ENCODE results near the gene RPS14.
A peak's percentile ranks its signal among the peaks of the same experiment; 100 is the strongest.

Gene RPS14

DNA sequence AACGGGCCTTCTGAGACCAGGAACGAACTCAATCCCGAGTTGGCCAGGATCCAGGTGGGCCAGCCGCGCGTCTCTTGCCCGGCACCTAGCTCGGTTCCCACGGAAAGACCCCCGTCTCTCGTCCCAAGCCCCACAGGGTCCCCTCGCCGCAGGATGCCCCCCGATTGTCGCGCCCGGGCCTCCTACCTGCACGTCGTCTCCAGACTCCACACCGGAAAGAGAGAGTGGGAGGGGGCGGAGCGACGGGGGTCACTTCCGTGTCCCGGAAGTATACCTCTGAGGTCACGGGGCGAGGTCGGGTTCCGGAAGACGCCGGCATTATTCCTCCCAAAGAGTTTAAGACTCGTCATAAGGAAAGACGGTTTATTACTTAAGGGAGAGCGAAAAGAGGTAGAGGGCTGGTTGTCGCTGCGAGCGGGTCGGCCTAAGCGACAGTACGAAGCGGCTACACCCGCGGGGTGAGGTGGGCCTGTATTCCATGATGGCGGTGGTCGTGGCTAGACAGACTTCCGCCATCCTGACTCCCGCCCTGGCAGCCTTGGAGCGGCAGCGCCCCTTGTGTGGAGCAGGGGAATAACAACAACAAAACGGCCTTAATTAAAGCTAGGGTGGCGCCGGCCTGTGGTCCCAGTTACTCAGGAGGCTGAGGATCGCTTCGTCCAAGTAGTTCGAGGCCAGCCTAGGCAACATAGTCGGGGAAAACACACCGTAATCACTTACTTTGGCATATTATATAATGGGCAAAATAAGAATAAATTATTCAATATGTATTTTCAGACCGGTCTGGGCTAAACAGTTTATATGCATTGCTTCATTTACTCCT, at the start of gene RPS14:
TSS of gene RPS14 (minus strand) at position 223 of the 823 bp plus-strand sequence. CDS start 2,006 bp downstream, outside the sequence.
- DNase-seq (ENCODE audit: low read depth in 2 of 2, low spot score in 1 of 2): peak; percentile 84 to 90

DNA sequence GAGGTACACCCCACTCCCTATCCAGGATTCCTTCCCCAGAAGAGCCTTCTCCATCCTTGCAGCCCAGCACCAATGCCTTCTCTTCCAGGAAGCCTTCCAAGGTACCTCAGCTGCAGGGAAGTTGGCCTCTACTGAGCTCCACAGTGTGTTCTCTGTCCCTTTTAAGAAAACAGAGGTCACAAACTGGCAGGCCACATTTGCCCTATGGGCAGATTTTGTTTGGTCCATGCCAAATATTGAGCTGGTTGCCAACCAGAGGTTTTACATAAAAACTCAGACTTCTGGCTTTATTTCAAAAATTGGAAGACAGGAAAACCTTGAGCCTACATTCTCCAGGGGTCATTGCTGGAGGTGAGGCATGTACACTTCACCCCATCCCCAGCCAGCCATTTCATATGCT, 49.4 kb upstream of the RPS14 start:
- DNase-seq (ENCODE audit: low read depth in 2 of 2, low spot score in 1 of 2): no peak

DNA sequence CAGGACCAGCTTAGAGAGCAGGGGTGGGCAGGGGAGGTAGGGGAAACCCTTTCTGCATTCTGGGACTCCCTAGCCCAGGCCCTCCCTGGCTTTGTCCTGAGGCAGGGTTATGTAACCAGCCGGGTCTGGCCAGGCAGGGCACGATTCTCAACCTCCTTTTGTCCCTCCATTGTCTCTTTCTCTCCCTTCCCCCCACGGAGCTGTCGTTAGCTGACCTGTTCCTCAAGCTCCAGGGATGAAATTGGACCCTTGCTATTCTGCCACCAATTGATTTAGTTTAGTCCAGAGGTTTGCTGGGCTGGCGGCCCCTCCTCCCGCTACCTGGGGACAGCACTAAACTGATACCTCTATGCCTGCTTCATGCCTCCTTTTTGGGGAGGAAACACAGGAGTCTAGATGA, 49.0 kb upstream of the RPS14 start:
- no peak for DNase-seq (ENCODE audit: low read depth in 2 of 2, low spot score in 1 of 2)

DNA sequence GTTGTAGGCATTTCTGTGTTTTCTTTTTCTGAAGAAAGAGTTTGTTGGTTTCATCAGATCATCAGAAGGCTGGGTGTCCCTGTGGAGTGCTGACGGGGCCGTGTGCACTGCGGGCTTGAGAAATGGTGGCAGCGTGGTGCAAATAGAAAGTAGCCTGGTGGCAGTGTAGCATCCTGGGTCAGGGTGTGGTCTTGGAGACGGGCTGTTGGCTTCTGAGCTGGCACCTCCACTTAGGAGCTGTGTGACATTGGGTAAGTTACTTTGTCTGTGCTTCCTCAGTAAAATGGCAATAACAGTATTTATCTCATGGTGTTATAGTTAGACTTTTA, 48.4 kb upstream of the RPS14 start:
- no peak for DNase-seq (ENCODE audit: low read depth in 2 of 2, low spot score in 1 of 2)

DNA sequence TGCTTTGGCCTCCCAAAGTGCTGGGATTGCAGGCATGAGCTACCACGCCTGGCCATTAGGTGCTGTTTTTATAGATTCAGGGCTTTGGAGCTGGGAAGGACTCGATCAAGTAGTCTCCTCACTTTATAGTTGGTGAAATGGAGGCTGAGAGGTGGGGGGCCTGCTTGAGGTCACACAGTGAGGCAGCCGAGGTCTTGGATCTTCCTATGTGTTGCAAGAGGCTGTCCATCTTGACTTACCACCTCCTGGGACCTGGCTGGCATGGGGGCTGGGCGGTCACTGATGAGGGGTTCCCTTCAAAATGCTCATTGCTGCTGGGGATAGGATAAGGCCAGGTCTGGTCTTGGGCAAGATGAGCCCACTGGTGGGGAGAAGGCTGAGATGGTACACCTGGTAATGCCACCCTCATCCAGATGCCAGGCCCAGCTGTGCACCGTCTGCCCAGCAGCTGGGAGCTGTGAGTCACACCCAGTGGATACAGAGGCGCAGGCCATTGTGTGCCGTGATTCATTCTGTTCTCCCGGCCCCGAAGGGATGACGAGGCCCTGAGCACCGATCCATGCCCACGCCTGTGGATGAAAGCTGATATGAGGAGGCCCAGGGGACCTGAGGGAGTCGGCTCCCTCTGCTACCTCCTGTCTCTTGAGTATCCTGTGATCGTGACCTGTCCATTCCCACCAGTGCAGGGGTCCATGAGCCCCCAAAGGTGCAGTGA, 47.9 kb upstream of the RPS14 start:
- DNase-seq (ENCODE audit: low read depth in 2 of 2, low spot score in 1 of 2): no peak

DNA sequence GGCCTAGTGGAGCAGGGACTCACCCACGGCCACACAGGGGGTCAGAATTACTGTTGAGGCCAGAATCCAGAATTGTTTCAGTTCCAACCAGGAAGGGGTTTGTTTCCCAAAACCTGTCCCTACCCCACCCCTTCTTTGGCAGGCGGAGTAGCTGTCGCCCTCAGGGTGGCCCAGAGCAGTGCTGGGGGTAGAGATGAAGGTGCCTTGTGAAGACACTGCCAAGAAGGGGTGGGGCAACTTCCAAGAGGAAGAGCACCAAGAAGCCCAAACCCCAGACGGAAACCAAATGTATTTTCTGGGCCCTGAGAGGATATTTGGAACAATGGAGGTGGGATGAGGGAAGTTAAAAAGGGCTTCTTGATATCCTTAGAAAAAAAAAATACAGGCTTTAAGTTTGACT, 47.0 kb upstream of the RPS14 start:
- DNase-seq (ENCODE audit: low read depth in 2 of 2, low spot score in 1 of 2): no peak

DNA sequence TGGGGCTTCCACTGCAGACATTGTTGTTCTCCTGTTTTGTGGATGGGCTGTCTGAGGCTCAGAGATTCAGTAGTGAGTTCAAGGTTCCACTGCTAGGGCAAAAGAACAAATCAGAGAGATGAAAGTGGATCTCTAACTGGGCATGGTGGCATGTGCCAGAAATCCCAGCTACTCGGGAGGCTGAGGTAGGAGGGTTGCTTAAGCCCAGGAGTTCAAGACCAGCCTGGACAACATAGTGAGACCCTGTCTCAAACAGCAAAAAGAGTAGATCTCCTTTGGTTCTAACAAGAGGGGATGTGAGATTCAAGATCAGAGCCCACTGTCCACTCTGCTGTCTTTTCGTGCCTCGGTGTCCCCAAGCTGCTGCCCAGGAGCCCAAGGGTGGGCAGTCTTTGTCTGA, 46.6 kb upstream of the RPS14 start:
- DNase-seq (ENCODE audit: low read depth in 2 of 2, low spot score in 1 of 2): no peak

DNA sequence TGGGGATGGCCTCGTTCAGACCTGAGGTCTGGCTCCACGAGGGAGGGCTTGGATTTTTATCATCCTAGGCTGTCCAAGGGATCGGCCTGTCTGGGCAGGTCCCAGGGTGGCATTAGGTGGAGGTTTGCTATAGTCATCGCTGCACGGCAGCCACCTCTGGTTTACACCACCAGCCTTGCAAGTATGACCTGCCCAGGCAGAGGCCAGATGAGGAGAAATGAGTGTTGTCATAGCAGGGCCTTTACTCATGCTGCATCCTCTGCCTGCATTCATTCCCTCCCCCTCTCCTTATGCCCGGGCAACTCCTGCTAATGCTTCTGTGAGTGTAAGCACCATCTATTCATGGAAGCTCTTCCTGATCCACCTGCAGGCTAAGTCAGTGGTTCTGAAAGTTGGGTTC, 43.1 kb upstream of the RPS14 start:
- no peak for DNase-seq (ENCODE audit: low read depth in 2 of 2, low spot score in 1 of 2)

DNA sequence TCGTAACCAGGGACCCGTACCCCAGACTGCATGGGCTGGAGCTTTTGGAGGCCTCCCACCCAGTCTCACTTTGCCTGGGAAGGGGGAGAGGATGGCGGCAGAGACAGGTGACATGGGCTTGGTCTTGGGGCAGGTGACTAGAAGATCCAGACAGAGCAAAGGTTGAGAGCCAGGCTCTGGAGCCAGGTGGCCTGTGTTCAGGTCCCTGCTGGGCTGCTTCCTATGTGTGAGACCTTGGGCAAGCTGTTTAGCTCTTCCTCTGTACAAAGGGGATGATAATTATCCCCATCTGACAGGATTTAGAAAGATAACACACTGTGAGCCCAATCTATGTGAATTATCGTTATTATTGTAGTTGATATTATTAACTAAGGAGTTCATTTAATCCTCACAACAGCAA, 42.3 kb upstream of the RPS14 start:
- DNase-seq (ENCODE audit: low read depth in 2 of 2, low spot score in 1 of 2): no peak

DNA sequence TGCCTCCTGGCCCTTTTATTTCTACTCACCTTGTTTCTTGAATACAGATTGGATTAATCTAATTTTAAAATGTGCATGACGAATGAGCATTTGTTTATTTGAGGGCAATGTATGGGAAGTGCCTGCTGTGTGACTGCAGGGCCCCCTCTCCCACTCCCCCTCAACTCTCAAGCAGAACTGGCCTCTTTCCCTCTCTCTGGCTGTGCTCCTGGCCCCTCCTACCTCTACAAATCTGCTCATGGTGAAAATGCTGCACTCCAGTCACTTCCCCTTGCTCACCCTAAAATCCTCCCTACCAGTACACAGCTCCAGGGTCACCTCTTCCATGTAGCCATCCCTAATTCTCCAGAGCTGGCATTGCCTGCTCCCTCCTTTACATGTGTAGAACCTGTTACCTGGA, 41.2 kb upstream of the RPS14 start:
- no peak for DNase-seq (ENCODE audit: low read depth in 2 of 2, low spot score in 1 of 2)

DNA sequence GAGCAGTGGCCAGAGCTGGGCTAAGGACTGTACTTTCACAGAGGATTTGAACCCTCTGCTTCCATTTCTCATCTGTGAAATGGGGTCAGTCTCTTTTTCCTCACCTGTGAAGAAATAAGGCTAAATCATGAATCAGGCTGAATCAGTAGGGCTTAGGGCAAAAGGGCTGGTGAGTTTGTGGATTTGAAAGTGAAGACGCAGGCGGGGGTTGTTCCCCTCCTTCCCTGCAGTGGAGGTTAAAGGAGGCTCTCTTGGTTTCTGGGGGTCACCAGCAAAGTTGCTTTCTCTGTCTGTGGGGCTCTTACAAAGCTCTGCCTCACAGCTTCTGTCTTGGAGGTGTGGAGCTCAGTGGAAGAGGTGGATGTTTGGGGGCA, 40.7 kb upstream of the RPS14 start:
- DNase-seq (ENCODE audit: low read depth in 2 of 2, low spot score in 1 of 2): no peak

DNA sequence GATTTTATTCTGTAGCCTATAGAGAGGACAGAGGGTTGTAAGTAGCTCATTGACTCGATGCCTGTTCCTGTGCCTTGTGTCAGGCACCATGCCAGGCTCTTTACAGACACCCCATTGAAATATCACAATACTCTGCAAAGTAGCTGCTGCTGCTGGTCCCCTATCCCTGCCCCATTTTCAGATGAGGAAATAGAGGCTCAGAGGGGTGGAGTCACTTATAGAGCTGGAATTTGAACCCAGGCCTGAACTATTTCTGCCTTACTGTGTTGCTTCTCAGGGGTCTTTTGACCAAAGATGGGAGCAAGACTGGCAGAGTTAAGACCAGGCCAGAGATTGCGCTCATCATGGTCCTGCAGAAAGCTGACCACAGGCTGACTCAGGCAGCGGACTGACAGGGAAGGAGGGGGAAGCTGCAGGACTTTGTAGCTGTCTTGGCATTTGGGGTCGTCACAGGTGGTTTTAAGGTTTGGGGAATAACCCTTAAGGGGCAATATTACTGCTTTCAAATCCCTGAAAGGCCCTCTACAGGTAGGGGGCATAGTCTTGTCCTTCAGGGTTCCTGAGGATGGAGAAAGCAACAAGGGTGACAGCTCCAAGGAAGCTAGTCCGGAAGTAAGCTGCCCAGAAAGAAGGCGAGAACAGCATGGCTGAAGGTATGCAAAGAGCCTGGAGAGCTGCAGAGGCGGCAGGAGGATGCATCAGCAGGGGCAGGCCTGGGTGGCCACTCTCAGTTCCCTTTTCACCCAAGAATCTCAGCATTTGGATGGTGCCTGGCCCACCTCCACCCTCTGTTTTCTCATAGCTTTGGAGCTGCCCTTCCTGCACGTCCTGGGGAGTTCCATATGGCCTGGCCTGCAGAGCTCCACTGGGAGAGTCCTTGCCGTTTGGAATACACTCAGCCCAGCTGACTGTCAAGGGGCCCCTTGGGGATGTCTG, 40.1 kb upstream of the RPS14 start:
- no peak for DNase-seq (ENCODE audit: low read depth in 2 of 2, low spot score in 1 of 2)

DNA sequence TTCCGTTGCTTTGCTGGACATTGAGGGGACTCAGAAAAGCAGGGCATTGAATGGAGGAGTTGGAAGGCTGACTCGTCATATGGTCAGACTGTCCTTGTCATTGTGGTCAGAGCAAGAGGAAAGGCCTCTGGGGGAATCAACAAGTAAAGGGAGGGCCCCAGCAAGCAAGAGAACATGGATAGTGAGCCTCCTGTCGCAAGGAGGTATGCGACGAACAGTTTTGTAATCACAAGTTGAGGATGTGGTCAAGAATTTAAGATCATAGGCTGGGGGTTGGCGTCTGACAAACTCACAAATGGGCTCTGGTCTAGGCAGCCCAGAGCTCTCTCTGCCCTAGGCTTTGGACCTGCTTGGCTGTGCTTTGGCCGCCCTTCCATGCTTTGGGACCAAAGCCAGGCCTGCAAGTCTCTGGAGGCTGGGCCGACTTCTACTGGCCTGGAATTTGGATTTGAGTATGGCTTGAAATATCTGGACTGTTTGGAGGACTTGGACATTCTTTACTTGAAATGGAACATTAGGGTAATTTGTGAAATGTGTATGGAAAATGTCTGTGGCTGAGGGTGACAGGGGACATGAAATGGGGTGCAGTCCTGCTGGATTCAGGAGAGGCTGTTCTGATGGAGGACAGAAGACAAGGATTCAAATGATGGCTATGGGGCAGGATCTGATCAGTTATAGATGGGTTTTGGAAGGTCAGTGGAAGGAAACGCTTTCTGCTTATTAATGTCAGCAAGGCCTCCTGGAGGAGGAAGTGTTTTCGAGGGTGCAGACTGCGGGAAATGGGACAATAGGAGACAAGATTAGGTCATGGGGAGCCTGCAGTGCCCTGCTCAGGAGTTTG, 39.2 kb upstream of the RPS14 start:
- no peak for DNase-seq (ENCODE audit: low read depth in 2 of 2, low spot score in 1 of 2)

DNA sequence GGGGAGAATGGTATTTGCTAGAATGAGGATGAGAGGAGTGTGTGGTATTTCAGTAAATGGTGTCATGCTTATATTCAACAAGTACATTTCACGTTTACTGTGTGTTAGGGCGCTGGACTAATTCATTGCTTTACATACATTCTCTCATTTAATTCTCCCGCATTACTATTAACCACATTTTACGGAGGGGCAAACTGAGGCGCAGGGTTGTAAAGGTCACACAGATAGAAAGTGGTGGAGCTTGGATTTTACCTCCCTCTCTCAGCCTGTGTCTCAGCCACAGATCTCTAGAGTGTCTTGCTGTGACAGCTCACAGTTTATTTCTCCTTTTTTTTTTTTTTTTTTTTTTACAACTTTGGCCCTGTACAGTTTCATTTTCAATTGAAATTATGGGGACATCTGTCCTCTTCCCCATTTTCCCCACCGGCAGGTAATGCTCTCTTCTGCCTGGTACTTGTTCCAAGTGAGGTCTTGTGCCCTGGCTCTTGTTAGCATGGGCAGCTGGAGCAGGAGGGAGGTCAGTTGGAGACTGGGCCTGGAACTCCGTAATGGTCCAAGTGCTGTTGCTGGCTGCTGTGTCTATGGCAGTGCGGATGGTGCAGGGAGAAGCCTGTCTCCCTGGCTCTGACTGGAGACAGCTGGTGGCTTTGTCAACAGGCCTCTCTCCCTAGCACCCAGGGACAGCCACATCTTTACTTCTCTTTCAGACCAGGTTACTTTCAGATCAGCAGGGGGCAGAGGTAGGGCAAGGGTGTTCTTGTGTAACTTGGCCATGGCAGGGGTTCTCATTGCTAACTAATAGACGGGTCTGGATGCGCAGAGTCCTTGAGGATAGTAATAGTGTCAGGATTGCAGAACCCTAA, 37.9 kb upstream of the RPS14 start:
- DNase-seq (ENCODE audit: low read depth in 2 of 2, low spot score in 1 of 2): no peak

DNA sequence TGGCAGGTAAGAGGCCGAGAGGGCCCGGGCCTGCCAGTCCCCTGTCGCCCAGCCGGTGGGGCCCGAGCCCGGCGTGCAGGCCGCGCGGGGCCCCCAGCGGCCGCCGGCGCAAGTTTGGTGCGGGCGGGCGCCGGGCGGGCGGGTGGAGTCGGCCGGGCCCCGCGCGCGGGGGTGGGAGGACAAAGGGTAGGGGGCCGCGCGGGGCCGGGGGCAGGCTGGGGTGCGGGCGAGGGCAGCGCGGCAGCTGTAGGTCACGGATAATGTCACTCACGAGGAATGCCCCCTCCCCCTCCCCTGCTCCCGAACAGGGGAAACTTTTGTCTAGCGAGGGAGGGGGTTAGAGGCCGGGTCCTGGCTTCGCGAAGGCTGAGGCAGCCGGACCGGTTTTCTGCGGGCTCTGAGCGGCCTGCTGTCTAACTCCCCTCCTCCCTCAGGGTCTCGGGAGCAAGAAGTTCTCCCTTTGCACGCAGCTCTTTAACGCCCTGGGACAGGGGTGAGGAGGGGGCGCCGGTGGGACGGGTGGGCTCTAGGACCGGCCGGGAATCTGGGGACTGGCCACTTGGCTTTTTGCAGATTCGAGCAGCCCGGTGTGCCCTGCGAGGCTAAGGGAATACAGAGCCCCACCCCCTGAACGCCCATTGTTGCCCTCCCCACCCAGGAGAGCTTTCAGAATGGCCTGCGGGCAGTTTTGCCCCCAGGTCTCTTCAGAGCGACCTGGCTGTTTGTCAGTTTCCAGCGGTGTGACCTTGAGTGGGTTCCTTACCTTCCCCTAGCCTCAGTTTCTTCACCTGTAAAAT, 37.1 kb upstream of the RPS14 start:
- DNase-seq (ENCODE audit: low read depth in 2 of 2, low spot score in 1 of 2): no peak

DNA sequence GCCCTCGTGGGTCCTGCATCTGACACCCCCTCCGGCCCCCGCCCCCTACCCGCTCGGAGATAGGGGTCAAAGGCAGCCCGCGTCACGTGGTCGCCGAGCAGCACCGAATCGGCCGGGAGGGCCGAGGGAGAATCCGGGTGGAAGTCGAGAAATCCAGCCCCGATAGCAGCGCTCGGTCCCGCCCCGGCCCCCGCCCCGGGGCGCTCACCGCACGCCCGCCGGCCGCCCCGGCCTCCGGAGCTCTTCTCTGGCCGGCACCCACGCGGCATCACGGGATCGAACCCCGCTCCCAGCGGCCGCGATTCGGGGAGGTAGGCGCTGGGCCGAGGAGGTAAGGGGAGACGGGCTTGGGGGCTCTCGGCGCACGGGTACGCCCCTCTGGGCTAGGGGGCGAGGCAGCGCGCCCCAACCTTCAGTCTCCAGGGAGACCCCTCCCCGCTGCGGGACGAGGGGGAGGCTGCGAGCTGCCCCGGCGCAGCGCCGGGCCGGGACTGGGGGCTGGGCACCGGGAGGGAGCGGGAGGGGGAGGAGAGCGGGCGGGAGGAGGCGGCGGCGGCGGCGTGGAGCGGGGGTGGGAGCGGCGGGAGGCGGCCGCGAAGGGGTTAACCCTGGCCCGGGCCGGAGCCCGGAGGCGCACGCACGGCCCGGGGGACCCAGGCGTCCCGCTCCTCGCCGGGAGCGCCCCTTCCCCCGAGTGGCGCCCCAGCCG, 36.3 kb upstream of the RPS14 start:
- no peak for DNase-seq (ENCODE audit: low read depth in 2 of 2, low spot score in 1 of 2)

DNA sequence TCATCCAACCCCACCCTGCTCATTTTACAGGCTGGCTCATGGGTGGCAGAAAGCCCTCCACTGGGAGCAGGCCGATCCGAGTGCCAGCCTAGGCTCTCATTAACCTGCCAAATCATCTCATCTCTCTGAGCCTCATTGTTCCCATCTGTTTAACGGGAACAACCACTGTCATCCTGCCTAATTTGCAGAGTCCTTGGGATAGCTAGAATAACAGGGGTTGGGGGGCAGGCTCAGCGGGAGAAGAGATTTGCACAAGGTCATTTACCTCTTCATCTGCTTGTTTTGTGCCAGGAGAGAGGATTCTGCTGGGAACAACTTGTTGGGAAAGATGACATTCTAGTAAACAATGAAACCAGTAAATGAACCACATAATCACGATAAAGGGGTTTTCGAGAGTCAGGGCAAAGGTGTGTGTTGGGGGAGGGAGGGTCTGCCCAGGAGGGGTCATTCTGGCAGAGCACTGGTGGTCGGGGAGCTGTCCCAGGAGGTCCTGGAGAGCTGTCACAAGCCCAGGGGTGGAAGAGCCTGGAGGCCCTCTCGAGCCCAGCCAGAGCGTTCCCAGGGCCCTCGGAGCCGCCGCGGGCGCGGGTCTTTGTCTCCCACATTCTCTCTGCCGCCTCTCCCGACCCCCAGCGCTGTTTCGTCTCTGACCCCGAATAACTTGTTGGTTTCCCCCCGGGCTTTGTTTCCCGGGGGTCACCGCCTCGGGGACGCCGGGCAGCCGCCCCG, 35.6 kb upstream of the RPS14 start:
- DNase-seq (ENCODE audit: low read depth in 2 of 2, low spot score in 1 of 2): no peak

DNA sequence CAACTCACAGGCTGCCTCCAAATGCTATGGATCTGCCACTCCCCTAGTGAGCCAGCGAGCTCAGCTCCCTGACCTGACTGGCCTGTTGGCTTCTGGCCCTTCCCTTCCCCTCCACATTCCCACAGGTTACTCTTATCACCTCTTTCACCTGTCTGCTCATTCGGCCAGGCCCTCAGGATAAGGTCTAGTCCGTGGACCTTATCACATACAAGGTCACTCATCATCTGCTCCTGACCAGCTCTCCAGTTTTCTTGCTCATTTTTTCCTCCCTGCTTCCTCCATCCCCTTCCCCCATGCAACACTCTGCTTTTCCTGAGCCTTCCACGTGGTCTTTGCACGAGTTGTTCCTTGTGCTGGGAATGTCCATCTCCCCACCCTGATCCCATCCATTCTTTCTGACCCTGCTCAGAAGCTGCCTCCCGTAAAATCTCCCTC, 32.5 kb upstream of the RPS14 start:
- no peak for DNase-seq (ENCODE audit: low read depth in 2 of 2, low spot score in 1 of 2)

Data from stimulated activated CD8-positive, alpha-beta memory T cell treated with anti-CD3 and anti-CD28 coated beads, Interleukin-4, amount 100 ng/mL, for 1 hour (primary cell).